GM12801 (cell line): ENCODE measurements around the gene USP17L12.
"Not testable (repeated sequence)": the region's sequence is repeated elsewhere in the genome, so short reads cannot be mapped to it uniquely, and the experiment has no call there.

ENCODE experiments used
- CTCF ChIP-seq: IDR thresholded peaks from one replicate; pipeline ENCODE4 v1.5.1; 2011; ENCODE audit warnings: control low read depth; ENCODE audit not compliant: insufficient read length; ENCODE audit errors: extremely low read depth

USP17L12 gene, protein sequence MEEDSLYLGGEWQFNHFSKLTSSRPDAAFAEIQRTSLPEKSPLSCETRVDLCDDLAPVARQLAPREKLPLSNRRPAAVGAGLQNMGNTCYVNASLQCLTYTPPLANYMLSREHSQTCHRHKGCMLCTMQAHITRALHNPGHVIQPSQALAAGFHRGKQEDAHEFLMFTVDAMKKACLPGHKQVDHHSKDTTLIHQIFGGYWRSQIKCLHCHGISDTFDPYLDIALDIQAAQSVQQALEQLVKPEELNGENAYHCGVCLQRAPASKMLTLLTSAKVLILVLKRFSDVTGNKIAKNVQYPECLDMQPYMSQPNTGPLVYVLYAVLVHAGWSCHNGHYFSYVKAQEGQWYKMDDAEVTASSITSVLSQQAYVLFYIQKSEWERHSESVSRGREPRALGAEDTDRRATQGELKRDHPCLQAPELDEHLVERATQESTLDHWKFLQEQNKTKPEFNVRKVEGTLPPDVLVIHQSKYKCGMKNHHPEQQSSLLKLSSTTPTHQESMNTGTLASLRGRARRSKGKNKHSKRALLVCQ

DNA sequence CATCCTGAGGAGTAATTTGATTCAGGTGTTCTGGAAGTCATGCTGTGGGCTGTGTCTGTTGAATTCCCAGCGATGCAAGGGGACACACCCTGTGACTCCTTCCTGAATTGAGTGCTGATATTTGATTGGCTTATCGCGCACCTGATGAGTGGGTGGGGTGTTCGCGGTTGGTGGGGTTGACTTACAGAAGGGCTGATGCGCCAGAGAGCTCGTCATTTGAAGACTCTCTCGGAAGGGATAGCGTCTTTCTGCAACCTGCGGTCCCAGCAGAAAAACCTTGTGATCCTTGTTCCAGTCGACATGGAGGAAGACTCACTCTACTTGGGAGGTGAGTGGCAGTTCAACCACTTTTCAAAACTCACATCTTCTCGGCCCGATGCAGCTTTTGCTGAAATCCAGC is at the start of gene USP17L12:
TSS of gene USP17L12 (plus strand) at position 301 of the 400 bp plus-strand sequence. CDS start at position 301, 0 bp downstream.
- not testable (repeated sequence) for TF ChIP-seq CTCF

- TF ChIP-seq CTCF = not testable (repeated sequence)
These were observed 9.6 kb upstream of the USP17L12 start, which contains the start of gene USP17L10 for GRCh38 chr4:9210357-9210756. TSS of gene USP17L10 (plus strand) at chr4:9210657. CDS start at chr4:9210657, 0 bp downstream.

DNA sequence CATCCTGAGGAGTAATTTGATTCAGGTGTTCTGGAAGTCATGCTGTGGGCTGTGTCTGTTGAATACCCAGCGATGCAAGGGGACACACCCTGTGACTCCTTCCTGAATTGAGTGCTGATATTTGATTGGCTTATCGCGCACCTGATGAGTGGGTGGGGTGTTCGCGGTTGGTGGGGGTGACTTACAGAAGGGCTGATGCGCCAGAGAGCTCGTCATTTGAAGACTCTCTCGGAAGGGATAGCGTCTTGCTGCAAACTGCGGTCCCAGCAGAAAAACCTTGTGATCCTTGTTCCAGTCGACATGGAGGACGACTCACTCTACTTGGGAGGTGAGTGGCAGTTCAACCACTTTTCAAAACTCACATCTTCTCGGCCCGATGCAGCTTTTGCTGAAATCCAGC is 4.8 kb upstream of the USP17L12 start, which contains the start of gene USP17L11:
TSS of gene USP17L11 (plus strand) at position 301 of the 400 bp plus-strand sequence. CDS start at position 301, 0 bp downstream.
- TF ChIP-seq CTCF = not testable (repeated sequence)

DNA sequence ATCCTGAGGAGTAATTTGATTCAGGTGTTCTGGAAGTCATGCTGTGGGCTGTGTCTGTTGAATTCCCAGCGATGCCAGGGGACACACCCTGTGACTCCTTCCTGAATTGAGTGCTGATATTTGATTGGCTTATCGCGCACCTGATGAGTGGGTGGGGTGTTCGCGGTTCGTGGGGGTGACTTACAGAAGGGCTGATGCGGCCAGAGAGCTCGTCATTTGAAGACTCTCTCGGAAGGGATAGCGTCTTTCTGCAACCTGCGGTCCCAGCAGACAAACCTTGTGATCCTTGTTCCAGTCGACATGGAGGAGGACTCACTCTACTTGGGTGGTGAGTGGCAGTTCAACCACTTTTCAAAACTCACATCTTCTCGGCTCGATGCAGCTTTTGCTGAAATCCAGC is 4.6 kb downstream of the USP17L12 start, which contains the start of gene USP17L13:
TSS of gene USP17L13 (plus strand) at position 301 of the 400 bp plus-strand sequence. CDS start at position 301, 0 bp downstream.
- not testable (repeated sequence) for TF ChIP-seq CTCF

DNA sequence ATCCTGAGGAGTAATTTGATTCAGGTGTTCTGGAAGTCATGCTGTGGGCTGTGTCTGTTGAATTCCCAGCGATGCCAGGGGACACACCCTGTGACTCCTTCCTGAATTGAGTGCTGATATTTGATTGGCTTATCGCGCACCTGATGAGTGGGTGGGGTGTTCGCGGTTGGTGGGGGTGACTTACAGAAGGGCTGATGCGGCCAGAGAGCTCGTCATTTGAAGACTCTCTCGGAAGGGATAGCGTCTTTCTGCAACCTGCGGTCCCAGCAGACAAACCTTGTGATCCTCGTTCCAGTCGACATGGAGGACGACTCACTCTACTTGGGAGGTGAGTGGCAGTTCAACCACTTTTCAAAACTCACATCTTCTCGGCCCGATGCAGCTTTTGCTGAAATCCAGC is 14.1 kb downstream of the USP17L12 start, which contains the start of gene USP17L15:
TSS of gene USP17L15 (plus strand) at position 301 of the 400 bp plus-strand sequence. CDS start at position 301, 0 bp downstream.
- TF ChIP-seq CTCF = not testable (repeated sequence)

DNA sequence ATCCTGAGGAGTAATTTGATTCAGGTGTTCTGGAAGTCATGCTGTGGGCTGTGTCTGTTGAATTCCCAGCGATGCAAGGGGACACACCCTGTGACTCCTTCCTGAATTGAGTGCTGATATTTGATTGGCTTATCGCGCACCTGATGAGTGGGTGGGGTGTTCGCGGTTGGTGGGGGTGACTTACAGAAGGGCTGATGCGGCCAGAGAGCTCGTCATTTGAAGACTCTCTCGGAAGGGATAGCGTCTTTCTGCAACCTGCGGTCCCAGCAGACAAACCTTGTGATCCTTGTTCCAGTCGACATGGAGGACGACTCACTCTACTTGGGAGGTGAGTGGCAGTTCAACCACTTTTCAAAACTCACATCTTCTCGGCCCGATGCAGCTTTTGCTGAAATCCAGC is 23.6 kb downstream of the USP17L12 start, which contains the start of gene USP17L17:
TSS of gene USP17L17 (plus strand) at position 301 of the 400 bp plus-strand sequence. CDS start at position 301, 0 bp downstream.
- TF ChIP-seq CTCF = not testable (repeated sequence)
